ENCODE data around the gene C16orf74. TPM values are rescaled to one million over a fixed set of nuclear protein-coding genes. Genes with fewer than 3 reads are reported as not detected.
A peak's percentile ranks its signal among the peaks of the same experiment; 100 is the strongest.

C16orf74 gene
- total and polyA plus RNA-seq, 2 of the 13 experiments (the other 11 are each of a cell fraction or from before 2014, with no cell fraction given), result 0.13 to 0.29 TPM

DNA sequence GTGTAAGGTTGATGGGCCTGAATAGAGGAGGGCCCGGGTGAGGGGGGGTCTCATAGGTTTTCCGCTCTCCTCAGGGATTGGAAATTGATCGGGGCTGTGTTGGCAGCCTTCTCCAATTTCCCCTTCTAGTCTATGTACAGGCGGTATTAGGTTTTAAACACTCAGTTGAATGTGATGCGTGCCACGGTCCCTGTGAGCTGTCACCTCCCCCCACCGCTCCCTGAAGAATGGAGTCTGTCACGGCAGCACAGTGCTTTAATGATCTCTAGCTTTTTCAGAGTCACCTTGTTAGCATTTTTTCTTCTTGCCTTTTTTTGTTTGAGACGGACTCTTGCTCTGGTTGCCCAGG is 49.4 kb upstream of the C16orf74 start (continued):
- TF ChIP-seq, protein P1, sequence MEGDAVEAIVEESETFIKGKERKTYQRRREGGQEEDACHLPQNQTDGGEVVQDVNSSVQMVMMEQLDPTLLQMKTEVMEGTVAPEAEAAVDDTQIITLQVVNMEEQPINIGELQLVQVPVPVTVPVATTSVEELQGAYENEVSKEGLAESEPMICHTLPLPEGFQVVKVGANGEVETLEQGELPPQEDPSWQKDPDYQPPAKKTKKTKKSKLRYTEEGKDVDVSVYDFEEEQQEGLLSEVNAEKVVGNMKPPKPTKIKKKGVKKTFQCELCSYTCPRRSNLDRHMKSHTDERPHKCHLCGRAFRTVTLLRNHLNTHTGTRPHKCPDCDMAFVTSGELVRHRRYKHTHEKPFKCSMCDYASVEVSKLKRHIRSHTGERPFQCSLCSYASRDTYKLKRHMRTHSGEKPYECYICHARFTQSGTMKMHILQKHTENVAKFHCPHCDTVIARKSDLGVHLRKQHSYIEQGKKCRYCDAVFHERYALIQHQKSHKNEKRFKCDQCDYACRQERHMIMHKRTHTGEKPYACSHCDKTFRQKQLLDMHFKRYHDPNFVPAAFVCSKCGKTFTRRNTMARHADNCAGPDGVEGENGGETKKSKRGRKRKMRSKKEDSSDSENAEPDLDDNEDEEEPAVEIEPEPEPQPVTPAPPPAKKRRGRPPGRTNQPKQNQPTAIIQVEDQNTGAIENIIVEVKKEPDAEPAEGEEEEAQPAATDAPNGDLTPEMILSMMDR (CRISPR knock-in tag; IDR thresholded peaks at IDR 0.05), result no peak
- TF ChIP-seq ZNF7 (CRISPR knock-in tag; IDR thresholded peaks at IDR 0.05), result no peak
- no peak for TF ChIP-seq NFRKB (IDR thresholded peaks at IDR 0.05)
- TF ChIP-seq KIAA2018 (CRISPR knock-in tag; IDR thresholded peaks at IDR 0.05; ENCODE audit: borderline replicate concordance), result no peak
- TF ChIP-seq RNF219 (CRISPR knock-in tag; IDR thresholded peaks at IDR 0.05), result 0 out of 2 replicates have a peak, but pooled peaks have one; percentile 62
- no peak for TF ChIP-seq ZNF180 (CRISPR knock-in tag; IDR thresholded peaks at IDR 0.05; ENCODE audit: borderline replicate concordance, low read depth)
- TF ChIP-seq, protein P2, sequence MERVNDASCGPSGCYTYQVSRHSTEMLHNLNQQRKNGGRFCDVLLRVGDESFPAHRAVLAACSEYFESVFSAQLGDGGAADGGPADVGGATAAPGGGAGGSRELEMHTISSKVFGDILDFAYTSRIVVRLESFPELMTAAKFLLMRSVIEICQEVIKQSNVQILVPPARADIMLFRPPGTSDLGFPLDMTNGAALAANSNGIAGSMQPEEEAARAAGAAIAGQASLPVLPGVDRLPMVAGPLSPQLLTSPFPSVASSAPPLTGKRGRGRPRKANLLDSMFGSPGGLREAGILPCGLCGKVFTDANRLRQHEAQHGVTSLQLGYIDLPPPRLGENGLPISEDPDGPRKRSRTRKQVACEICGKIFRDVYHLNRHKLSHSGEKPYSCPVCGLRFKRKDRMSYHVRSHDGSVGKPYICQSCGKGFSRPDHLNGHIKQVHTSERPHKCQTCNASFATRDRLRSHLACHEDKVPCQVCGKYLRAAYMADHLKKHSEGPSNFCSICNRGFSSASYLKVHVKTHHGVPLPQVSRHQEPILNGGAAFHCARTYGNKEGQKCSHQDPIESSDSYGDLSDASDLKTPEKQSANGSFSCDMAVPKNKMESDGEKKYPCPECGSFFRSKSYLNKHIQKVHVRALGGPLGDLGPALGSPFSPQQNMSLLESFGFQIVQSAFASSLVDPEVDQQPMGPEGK (CRISPR knock-in tag; IDR thresholded peaks at IDR 0.05), result peak; percentile 10; the same call in 1 of the 2 replicates
- no peak for TF ChIP-seq POLR2AphosphoS5 (IDR thresholded peaks at IDR 0.05; ENCODE audit: low read depth, low read length)
- no peak for TF ChIP-seq ZNF552 (CRISPR knock-in tag; IDR thresholded peaks at IDR 0.05; ENCODE audit: borderline replicate concordance)
- no peak for TF ChIP-seq GABPA (IDR thresholded peaks at IDR 0.05; ENCODE audit: low read depth, low read length)
- TF ChIP-seq GABPA (CRISPR knock-in tag; IDR thresholded peaks at IDR 0.05; ENCODE audit: low read depth), result no peak
- no peak for TF ChIP-seq SOX5 (CRISPR knock-in tag; IDR thresholded peaks at IDR 0.05; ENCODE audit: borderline replicate concordance)
- TF ChIP-seq, protein P3, sequence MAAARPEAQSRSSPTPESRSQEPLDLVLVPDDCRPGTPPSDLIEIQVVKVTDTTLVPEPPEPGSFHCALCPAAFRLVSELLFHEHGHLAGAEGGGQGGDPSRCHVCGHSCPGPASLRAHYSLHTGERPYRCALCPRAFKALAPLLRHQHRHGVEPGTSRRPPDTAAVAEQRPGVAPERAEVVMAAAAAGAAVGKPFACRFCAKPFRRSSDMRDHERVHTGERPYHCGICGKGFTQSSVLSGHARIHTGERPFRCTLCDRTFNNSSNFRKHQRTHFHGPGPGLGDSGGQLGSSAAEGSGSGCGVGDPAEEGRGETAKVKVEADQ (CRISPR knock-in tag; IDR thresholded peaks at IDR 0.05; ENCODE audit: borderline replicate concordance), result no peak
- TF ChIP-seq ZGPAT (CRISPR knock-in tag; IDR thresholded peaks at IDR 0.05), result no peak
